Measurements from ENCODE around the gene RTL10. TPM values are rescaled to one million over a fixed set of nuclear protein-coding genes. Genes with fewer than 3 reads are reported as not detected.

The RTL10 gene
- total and polyA plus RNA-seq, 7 experiments from 2014 or later = 14.9 to 36.8 (median 20.8) TPM

DNA sequence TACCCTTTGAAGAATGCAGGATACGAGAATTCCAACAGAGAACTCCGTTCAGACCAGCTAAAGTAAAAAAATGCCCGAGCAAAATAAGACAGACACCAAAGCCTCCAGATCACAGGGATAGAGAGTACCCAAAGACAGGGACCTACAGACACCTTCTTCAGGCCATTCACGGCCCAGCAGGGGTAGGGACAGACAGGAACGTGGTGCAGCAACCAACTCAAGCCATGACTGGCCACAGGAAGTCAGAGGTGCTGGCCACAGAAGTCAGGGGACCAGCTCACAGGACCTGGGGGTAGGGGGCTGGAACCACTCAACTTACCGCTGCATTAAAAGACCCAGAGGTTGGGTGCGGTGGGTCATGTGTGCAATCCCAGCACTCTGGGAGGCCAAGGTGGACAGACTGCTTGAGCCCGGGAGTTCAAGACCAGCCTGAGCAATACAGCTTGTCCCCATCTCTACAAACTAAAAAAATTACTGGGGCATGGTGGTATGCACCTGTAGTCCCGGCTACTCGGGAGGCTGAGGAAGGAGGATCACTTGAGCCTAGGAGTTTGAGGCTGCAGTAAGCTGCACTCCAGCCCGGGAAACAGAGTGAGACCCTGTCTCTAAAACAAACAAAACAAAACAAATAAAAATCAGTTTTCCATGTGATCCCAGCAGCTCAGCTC is 47.0 kb upstream of the RTL10 start:
- H3K4me1 Mint-ChIP-seq = peaks cover 0 to 17% (median 12%) of the 10 kb centered on the region in 7 donors
- H3K4me3 Mint-ChIP-seq = no peak overlapping the region
- H3K9me3 Mint-ChIP-seq = no peaks in the 10 kb centered on the region
- peaks cover 0 to 9% of the 10 kb centered on the region in 2 donors for H3K4me1 ChIP-seq (ENCODE audit: control insufficient read depth in 2 of 2, insufficient read depth in 2 of 2, low read length in 2 of 2)
- H3K36me3 ChIP-seq (ENCODE audit: control insufficient read depth in 2 of 3, insufficient read depth in 3 of 3, low read length in 3 of 3) = peaks cover 0 to 9% (median 2%) of the 10 kb centered on the region in 3 experiments
- POLR2A ChIA-PET = interaction anchor here (0.6 to 1.5 kb wide), 5 partner anchors 10 to 232 kb away, joined by 3 to 7 read pairs (median 4); no protein-coding TSS in a partner anchor
- intact Hi-C loops (cut with micrococcal nuclease) = no loop called here
- DNase-seq = no peak
- CTCF ChIA-PET = interaction anchor here (0.6 to 1.8 kb wide), 2 partner anchors 134 to 171 kb away, joined by 3 to 7 read pairs; no protein-coding TSS in a partner anchor
- no peaks in the 10 kb centered on the region for H3K27me3 ChIP-seq (ENCODE audit: control insufficient read depth in 2 of 2, insufficient read depth in 2 of 2, low read length in 2 of 2)
- H3K27ac ChIP-seq (ENCODE audit: low read depth, low read length) = no peak overlapping the region
- H3K27ac Mint-ChIP-seq = peak overlapping the region in 2 of 9 donors; percentile 12 to 56
- H3K27me3 Mint-ChIP-seq = no peaks in the 10 kb centered on the region
- no peak for ATAC-seq
- no peak overlapping the region for H3K4me3 ChIP-seq (ENCODE audit: low read length)
- no peaks in the 10 kb centered on the region for H3K9me3 ChIP-seq (ENCODE audit: control insufficient read depth in 2 of 3, low read length in 3 of 3)
- peaks cover 0 to 29% (median 3%) of the 10 kb centered on the region in 5 donors for H3K36me3 Mint-ChIP-seq

DNA sequence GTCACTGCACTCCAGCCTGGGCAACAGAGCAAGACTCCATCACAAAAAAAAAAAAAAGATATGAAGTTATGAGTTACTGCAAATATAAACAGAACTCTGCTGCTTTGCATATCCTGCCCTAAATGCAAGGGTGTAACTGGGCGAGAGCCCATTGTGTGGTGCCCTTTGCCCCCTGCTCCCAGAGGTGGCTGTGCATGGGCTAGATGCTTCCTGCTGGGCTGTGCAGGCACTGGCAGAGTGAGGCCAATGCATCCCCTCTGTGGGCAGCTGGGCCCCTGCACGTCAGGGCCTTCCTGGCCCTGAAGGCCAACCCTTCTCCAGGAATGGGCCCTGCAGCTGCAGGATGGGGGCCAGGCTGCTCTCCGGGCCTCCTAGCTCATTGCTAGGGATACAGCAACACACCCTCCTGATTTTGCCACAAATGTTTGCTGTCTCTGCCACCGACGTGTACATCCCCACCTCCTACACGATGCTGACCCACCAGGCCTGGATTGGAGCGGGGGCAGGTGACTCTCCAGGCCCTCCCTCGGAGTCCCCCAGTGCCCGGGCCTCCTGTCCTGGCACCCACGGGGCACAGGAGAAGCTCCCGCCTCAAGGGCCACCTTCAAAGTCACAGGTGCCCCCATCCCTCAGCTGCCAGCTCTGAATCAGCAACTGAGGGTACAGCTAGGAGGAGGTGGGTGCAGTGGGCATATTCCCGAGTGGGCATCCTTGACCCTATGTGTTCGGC is 46.2 kb upstream of the RTL10 start:
- Mint-ChIP-seq H3K27ac (peak overlapping the region in 1 of 9 donors; percentile 56), H3K36me3 (peaks cover 0 to 20% (median 0%) of the 10 kb centered on the region in 5 donors), H3K9me3 (no peaks in the 10 kb centered on the region), H3K4me3 (no peak overlapping the region), H3K4me1 (peaks cover 0 to 21% (median 18%) of the 10 kb centered on the region in 7 donors), H3K27me3 (no peaks in the 10 kb centered on the region)
- no peaks in the 10 kb centered on the region for H3K27me3 ChIP-seq (ENCODE audit: control insufficient read depth in 2 of 2, insufficient read depth in 2 of 2, low read length in 2 of 2)
- H3K4me3 ChIP-seq (ENCODE audit: low read length) = no peak overlapping the region
- ChIA-PET POLR2A (interaction anchor here (1.2 to 1.5 kb wide), 3 partner anchors 9 to 45 kb away, joined by 3 to 7 read pairs (median 3); no protein-coding TSS in a partner anchor), CTCF (interaction anchor here (0.6 to 1.8 kb wide), 2 partner anchors 133 to 170 kb away, joined by 3 to 7 read pairs; no protein-coding TSS in a partner anchor)
- no peaks in the 10 kb centered on the region for H3K9me3 ChIP-seq (ENCODE audit: control insufficient read depth in 2 of 3, low read length in 3 of 3)
- H3K4me1 ChIP-seq (ENCODE audit: control insufficient read depth in 2 of 2, insufficient read depth in 2 of 2, low read length in 2 of 2) = peaks cover 0 to 17% of the 10 kb centered on the region in 2 donors
- intact Hi-C loops (cut with micrococcal nuclease) = no loop called here
- peaks cover 0 to 9% (median 2%) of the 10 kb centered on the region in 3 experiments for H3K36me3 ChIP-seq (ENCODE audit: control insufficient read depth in 2 of 3, insufficient read depth in 3 of 3, low read length in 3 of 3)
- ATAC-seq (no peak), DNase-seq (no peak)
- no peak overlapping the region for H3K27ac ChIP-seq (ENCODE audit: low read depth, low read length)

DNA sequence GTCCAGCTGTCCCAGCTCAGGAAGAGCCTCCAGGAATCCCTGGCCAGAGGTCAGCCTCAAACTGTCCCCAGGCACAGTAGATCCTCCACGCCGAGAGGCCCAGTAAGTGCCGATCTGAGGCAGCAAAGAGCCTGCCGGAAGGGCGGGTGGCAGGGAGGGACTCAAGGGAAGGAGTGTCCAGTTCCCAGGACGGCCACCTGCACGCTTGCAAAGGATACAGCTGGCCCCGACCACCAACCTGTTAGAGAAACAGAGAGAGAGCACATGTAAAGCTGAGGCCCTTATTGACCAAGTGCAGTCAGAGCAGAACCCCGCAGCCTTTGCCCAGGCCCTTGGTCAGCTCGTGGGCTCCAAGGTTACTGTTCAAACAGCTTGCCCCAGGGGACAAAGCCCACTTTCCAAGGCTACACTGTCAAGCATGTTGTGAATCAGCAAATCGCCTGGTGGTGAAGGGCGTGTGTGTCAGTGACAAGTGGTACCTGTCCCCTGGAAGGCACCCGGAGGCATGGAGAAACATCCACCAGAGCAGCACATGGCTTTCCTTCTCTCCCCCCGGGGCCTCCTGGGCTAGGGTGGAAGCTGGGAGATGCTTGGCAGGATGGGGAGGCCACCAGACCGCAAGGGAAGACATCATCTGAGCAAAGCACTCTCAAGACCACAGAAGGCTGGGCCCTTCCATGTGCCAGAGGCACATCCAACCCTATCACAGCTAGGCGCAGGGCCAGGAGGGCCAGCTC is 44.3 kb upstream of the RTL10 start:
- Histone ChIP-seq H3K36me3 (ENCODE audit: control insufficient read depth in 2 of 3, insufficient read depth in 3 of 3, low read length in 3 of 3) (peaks cover 0 to 9% (median 2%) of the 10 kb centered on the region in 3 experiments), H3K4me3 (ENCODE audit: low read length) (no peak overlapping the region), H3K27me3 (ENCODE audit: control insufficient read depth in 2 of 2, insufficient read depth in 2 of 2, low read length in 2 of 2) (no peaks in the 10 kb centered on the region), H3K4me1 (ENCODE audit: control insufficient read depth in 2 of 2, insufficient read depth in 2 of 2, low read length in 2 of 2) (peaks cover 0 to 35% of the 10 kb centered on the region in 2 donors), H3K9me3 (ENCODE audit: control insufficient read depth in 2 of 3, low read length in 3 of 3) (no peaks in the 10 kb centered on the region), H3K27ac (ENCODE audit: low read depth, low read length) (no peak overlapping the region)
- CTCF ChIA-PET = interaction anchor here (1.0 to 1.4 kb wide), 2 partner anchors 165 to 169 kb away, joined by 3 to 6 read pairs; no protein-coding TSS in a partner anchor
- Mint-ChIP-seq H3K4me1 (peaks cover 3 to 39% (median 36%) of the 10 kb centered on the region in 7 donors), H3K36me3 (peaks cover 0 to 24% (median 3%) of the 10 kb centered on the region in 5 donors), H3K27me3 (no peaks in the 10 kb centered on the region), H3K9me3 (no peaks in the 10 kb centered on the region), H3K27ac (peak overlapping the region in 4 of 9 donors; percentile 31 to 47 (median 42)), H3K4me3 (no peak overlapping the region)
- DNase-seq = no peak
- intact Hi-C loops (cut with micrococcal nuclease) = no loop called here
- ATAC-seq = no peak
- POLR2A ChIA-PET = interaction anchor here (0.8 to 1.3 kb wide), 2 partner anchors 8 to 13 kb away, joined by 3 to 4 read pairs; no protein-coding TSS in a partner anchor

DNA sequence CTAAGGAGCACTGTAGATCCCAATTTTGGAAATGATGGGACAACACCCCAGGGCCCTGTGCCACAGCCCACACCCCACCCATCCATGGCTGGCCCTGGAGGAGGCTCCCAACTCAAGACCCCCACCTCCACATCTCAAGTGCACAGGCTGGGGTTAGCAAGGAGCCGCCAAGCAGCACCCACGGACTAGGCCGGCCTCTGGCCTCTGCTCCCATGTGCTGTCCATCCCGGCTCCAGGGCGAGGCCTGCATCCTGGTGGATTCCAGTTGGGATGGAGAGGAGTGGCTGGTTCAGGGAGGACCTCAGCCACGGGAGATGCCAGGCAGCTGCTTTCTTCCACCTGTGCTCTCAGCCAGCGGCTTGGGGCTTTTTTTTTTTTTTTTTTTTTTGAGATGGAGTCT is 43.5 kb upstream of the RTL10 start:
- Histone ChIP-seq H3K36me3 (ENCODE audit: control insufficient read depth in 2 of 3, insufficient read depth in 3 of 3, low read length in 3 of 3) (peaks cover 0 to 9% (median 2%) of the 10 kb centered on the region in 3 experiments), H3K27ac (ENCODE audit: low read depth, low read length) (no peak overlapping the region), H3K4me3 (ENCODE audit: low read length) (no peak overlapping the region), H3K9me3 (ENCODE audit: control insufficient read depth in 2 of 3, low read length in 3 of 3) (no peaks in the 10 kb centered on the region), H3K4me1 (ENCODE audit: control insufficient read depth in 2 of 2, insufficient read depth in 2 of 2, low read length in 2 of 2) (peaks cover 2 to 44% of the 10 kb centered on the region in 2 donors), H3K27me3 (ENCODE audit: control insufficient read depth in 2 of 2, insufficient read depth in 2 of 2, low read length in 2 of 2) (no peaks in the 10 kb centered on the region)
- ATAC-seq = no peak
- Mint-ChIP-seq H3K4me3 (peak overlapping the region in 1 of 10 donors; percentile 38), H3K9me3 (no peaks in the 10 kb centered on the region), H3K27ac (no peak overlapping the region), H3K27me3 (no peaks in the 10 kb centered on the region), H3K36me3 (peaks cover 0 to 24% (median 5%) of the 10 kb centered on the region in 5 donors), H3K4me1 (peaks cover 5 to 47% (median 44%) of the 10 kb centered on the region in 7 donors)
- intact Hi-C loops (cut with micrococcal nuclease) = no loop called here
- no peak for DNase-seq
- POLR2A ChIA-PET = interaction anchor here (0.5 to 0.8 kb wide), 2 partner anchors 12 to 393 kb away, joined by 3 to 4 read pairs; no protein-coding TSS in a partner anchor
- CTCF ChIA-PET = no interaction called here

DNA sequence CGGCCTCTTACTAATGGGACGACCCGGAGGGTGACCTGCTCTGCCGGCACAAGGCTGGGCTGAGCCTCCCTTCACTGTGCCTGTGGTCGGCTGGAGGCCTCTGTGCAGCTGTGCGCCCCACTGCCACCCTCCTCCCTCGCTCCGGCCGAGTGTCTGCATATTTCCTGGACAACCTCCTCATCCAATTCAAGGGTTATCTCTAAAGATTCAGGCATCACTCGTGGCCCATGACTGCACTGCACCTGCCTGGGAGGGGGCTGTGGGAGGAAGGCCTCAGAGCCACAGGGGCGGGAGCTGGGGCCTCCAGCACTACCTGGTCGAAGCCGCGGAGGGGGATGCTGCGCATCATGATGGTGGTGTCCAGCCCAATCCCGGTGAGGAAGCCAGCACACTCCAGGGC is 43.1 kb upstream of the RTL10 start:
- DNase-seq = no peak
- Mint-ChIP-seq H3K4me3 (peak overlapping the region in 1 of 10 donors; percentile 2), H3K27ac (peak overlapping the region in 3 of 9 donors; percentile 85 to 100 (median 99)), H3K36me3 (peaks cover 0 to 24% (median 5%) of the 10 kb centered on the region in 5 donors), H3K9me3 (no peaks in the 10 kb centered on the region), H3K4me1 (peaks cover 9 to 52% (median 48%) of the 10 kb centered on the region in 7 donors), H3K27me3 (no peaks in the 10 kb centered on the region)
- ATAC-seq = no peak
- no peaks in the 10 kb centered on the region for H3K9me3 ChIP-seq (ENCODE audit: control insufficient read depth in 2 of 3, low read length in 3 of 3)
- H3K4me3 ChIP-seq (ENCODE audit: low read length) = no peak overlapping the region
- H3K4me1 ChIP-seq (ENCODE audit: control insufficient read depth in 2 of 2, insufficient read depth in 2 of 2, low read length in 2 of 2) = peaks cover 6 to 48% of the 10 kb centered on the region in 2 donors
- intact Hi-C loops (cut with micrococcal nuclease) = no loop called here
- CTCF ChIA-PET = interaction anchor here (1.2 to 1.8 kb wide), 2 partner anchors 13 to 167 kb away, joined by 5 to 10 read pairs; no protein-coding TSS in a partner anchor
- POLR2A ChIA-PET = interaction anchor here (0.5 to 2.5 kb wide), 3 partner anchors 9 to 393 kb away, joined by 3 to 20 read pairs (median 3); partner anchors contain the start of genes GNB1L and RTL10
- no peaks in the 10 kb centered on the region for H3K27me3 ChIP-seq (ENCODE audit: control insufficient read depth in 2 of 2, insufficient read depth in 2 of 2, low read length in 2 of 2)
- peaks cover 0 to 9% (median 2%) of the 10 kb centered on the region in 3 experiments for H3K36me3 ChIP-seq (ENCODE audit: control insufficient read depth in 2 of 3, insufficient read depth in 3 of 3, low read length in 3 of 3)
- H3K27ac ChIP-seq (ENCODE audit: low read depth, low read length) = no peak overlapping the region
